Measurements from ENCODE around the gene CERK. TPM values are rescaled to one million over a fixed set of nuclear protein-coding genes. Genes with fewer than 3 reads are reported as not detected.
A peak's percentile ranks its signal among the peaks of the same experiment; 100 is the strongest.

CERK gene
- total RNA-seq, 1 donor from 2014 or later: 63.2 TPM

DNA sequence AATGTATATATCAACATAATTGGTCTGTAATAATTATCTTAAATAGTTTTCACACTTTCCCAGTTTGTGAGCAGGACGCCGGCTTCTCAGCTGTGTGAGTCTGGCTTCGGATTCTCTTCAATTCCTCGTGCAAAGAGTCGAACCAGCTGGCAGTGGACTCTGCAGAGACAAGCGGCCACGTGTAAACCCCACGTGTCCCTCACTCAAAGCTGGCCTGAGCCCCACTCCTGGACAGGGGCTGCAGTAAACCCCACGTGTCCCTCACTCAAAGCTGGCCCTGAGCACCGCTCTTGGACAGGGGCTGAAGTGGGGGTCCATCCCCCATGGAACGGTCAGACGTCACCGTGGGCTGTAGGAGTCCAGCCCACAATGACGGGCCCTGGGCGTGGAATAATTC lies 51.0 kb downstream of the CERK start:
- Mint-ChIP-seq H3K9me3 (no peaks in the 10 kb centered on the region), H3K27me3 (no peaks in the 10 kb centered on the region), H3K4me1 (peaks cover 13% of the 10 kb centered on the region), H3K36me3 (ENCODE audit: low read depth) (peaks cover 46% of the 10 kb centered on the region), H3K4me3 (no peak overlapping the region), H3K27ac (no peak overlapping the region)
- DNase-seq: no peak
- intact Hi-C loops (cut with micrococcal nuclease): no loop called here

DNA sequence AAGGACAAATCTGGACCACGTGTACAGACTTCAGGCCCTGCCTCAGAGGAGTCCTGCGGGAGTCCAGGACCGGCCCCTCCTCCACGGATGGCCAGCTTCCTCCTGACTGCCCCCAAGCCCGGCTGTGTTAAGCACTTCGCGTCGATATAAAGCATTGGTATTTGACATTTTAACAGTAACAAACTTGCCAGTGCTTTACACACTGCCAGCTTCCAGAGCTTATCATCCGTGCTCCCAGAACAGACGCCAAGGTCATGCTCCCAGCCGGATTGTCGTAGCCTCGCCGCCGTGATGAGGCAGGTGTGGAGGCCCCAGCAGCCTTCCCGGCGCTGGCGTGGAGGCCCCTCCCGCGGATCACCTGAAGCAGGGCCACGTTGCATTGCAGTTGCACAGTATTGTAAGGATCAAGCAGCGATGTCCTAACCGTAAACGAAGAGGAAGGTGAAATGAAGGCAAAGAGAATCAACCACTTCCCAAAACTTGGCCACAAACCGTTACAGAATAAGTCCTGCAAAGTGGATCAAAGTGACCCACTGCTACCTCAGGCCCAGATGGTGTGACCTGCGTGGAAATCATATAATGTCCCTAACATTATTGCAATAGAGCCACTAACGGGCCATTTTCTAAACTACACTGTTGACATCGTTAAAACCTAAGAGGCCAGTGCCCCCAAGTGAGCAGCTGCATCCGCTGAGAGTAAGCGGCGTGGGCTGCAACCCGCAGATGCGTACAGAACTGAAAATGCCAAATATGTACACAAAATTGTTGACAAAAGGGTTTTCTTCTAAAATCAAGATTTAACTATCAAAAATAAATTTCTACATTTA lies 51.6 kb downstream of the CERK start:
- Mint-ChIP-seq H3K27me3 (no peaks in the 10 kb centered on the region), H3K4me3 (no peak overlapping the region), H3K36me3 (ENCODE audit: low read depth) (peaks cover 41% of the 10 kb centered on the region), H3K27ac (peak overlapping the region; percentile 60), H3K9me3 (no peaks in the 10 kb centered on the region), H3K4me1 (peaks cover 13% of the 10 kb centered on the region)
- intact Hi-C loops (cut with micrococcal nuclease): no loop called here
- no peak for DNase-seq

DNA sequence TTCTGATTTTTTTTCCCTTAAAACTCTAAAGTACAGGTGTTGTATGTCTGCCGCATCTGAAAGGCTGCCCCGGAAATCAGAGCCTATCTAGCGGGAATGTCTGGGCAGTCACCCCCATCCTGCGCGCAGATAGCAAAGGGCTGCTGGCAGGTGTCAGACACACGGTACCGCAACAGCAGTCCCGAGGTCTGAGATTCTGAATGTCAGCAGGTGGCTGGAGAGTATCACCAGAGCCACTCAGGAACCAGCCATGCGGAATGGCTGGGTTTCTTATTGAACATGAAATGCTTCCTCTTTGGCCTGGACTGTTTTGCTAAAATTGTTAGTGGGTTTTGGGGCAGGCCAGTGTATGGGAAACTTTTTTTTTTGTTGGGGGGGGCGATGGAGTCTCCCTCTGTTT lies 53.3 kb downstream of the CERK start:
- Mint-ChIP-seq H3K9me3 (no peaks in the 10 kb centered on the region), H3K27ac (no peak overlapping the region), H3K27me3 (no peaks in the 10 kb centered on the region), H3K36me3 (ENCODE audit: low read depth) (peaks cover 32% of the 10 kb centered on the region), H3K4me1 (peaks cover 13% of the 10 kb centered on the region), H3K4me3 (no peak overlapping the region)
- DNase-seq: no peak
- intact Hi-C loops (cut with micrococcal nuclease): no loop called here

DNA sequence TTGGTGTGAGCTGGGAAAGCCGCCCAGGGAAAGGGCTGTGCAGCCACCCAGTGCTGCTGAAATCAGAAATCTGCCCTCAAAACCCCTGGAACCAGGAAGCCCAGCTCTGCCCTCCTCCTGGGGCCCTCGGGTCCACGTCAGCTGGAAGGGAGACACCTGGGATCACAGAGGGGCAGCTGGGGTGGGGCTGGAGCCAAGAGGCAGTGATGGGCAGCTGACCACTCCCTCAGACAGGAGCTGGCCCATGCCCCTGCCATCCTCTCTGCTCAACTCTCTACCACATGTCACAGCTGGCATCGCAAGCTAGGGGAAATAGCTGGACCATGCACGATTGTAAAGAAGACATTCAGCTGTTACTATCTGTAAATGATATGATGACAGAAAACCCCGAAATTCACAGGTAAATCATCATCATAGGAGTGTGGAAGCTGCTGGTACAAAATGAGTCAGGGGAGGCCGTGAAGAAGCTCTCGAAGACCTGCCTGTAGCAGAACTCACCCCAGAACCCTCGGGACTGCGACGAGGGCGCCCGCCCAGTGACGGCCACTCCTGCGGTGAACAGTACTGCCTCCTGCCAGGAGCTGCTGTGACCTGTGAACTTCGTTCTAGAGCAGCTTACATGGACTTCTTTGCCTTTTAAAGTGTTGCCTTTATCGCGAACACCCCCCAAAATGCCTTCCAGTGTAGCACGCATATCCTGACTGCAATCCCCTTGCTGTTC lies 55.9 kb downstream of the CERK start:
- Mint-ChIP-seq H3K4me1 (peaks cover 12% of the 10 kb centered on the region), H3K36me3 (ENCODE audit: low read depth) (peaks cover 24% of the 10 kb centered on the region), H3K9me3 (no peaks in the 10 kb centered on the region), H3K27me3 (no peaks in the 10 kb centered on the region), H3K4me3 (no peak overlapping the region), H3K27ac (no peak overlapping the region)
- intact Hi-C loops (cut with micrococcal nuclease): no loop called here
- DNase-seq: no peak

DNA sequence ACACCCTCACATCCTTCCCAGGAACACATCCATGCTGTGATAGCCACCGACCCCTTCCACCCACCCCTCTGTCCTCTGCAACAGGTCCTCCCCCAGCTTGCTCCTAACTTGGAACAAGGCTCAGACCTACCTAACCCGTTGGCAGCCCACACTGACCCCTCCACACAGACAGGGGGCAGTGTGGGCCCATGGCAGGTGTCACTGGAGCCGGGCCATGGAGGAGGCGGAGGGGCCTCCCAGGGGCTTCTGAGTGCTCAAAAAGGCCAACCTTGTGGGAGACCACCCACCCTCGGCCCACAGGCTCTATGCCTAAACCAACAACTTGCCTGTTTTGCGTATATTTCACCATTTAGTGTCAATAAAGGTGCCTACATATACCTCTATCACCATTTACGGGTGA lies 57.0 kb downstream of the CERK start:
- no peak overlapping the region for H3K4me3 Mint-ChIP-seq
- H3K4me1 Mint-ChIP-seq: peaks cover 8% of the 10 kb centered on the region
- DNase-seq: no peak
- H3K27me3 Mint-ChIP-seq: no peaks in the 10 kb centered on the region
- intact Hi-C loops (cut with micrococcal nuclease): no loop called here
- peaks cover 16% of the 10 kb centered on the region for H3K36me3 Mint-ChIP-seq (ENCODE audit: low read depth)
- no peak overlapping the region for H3K27ac Mint-ChIP-seq
- H3K9me3 Mint-ChIP-seq: no peaks in the 10 kb centered on the region

DNA sequence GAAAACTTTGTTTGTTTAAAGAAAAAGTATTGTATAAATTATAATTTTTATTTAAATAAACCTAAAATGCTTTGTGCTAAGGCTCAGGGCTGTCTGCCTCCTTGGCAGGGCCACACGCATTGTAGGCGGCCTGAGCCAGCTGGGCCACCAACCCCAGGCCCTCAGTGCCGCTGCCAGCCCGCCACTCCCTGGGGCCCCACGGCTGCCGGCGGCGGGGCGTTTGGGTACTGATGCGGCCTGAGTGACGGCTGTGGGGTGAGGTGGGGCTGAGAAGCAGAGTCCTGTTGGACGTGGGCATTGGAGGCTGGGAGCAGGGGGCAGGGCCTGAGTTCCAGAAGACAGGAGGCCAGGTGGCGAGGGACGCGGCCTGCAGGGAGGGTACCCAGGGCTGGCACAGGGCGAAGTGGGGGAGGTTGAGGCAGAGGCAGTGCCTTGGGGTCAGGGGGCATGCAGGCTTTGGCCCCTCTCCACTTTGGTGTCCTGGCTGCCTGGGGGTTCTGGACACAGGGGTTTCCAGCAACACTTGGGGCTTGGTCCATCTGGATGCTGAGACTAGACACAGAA lies 58.3 kb downstream of the CERK start:
- no peak for DNase-seq
- Mint-ChIP-seq H3K27ac (no peak overlapping the region), H3K36me3 (ENCODE audit: low read depth) (peaks cover 16% of the 10 kb centered on the region), H3K4me3 (no peak overlapping the region), H3K9me3 (no peaks in the 10 kb centered on the region), H3K4me1 (peaks cover 10% of the 10 kb centered on the region), H3K27me3 (no peaks in the 10 kb centered on the region)
- intact Hi-C loops (cut with micrococcal nuclease): no loop called here

DNA sequence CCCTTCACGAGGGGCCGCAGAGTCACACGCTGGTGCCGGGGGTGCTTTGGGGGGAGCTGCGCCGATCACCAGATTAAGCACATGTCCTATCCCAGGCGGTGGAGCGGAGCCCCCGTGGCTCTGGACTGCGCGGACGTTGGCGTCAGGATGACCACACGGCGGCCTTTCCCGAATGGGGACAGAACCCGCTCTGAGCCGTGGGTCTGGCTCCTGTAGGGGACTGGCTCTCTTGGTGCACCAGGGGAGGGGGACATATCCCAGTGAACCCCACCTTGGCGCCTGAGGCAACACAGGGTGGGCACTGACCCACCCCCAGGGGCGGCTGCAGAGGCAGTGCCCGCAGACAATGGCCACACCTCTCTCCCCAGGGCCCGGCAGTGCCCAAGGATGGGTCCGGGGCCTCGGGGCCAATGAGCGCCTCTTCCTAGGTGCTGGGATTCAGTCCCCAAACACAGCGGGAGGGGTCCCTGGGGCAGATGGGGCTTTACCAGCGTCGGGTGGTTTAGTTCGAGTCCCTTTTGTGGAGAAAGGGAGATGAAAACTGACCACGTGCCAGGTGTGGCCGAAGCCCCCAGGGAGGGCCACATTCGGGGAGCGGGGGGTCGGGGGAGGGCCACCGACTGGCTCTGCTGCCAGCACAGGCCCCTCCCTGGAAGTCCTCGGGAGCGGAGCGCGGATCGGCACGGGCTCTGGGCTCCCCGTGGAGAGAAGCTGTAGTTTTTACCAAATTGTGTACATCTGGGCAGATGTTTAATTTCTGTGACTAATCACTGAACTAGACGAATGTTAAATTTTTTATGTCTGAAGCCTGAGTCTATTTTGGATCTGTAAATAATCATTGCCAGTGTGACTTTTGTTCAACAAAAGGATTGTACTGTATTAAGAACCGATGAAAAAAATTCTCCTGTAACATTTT lies 59.0 kb downstream of the CERK start:
- peaks cover 18% of the 10 kb centered on the region for H3K36me3 Mint-ChIP-seq (ENCODE audit: low read depth)
- no peak overlapping the region for H3K27ac Mint-ChIP-seq
- peaks cover 15% of the 10 kb centered on the region for H3K4me1 Mint-ChIP-seq
- H3K4me3 Mint-ChIP-seq: no peak overlapping the region
- no peak for DNase-seq
- H3K27me3 Mint-ChIP-seq: no peaks in the 10 kb centered on the region
- intact Hi-C loops (cut with micrococcal nuclease): no loop called here
- H3K9me3 Mint-ChIP-seq: no peaks in the 10 kb centered on the region

DNA sequence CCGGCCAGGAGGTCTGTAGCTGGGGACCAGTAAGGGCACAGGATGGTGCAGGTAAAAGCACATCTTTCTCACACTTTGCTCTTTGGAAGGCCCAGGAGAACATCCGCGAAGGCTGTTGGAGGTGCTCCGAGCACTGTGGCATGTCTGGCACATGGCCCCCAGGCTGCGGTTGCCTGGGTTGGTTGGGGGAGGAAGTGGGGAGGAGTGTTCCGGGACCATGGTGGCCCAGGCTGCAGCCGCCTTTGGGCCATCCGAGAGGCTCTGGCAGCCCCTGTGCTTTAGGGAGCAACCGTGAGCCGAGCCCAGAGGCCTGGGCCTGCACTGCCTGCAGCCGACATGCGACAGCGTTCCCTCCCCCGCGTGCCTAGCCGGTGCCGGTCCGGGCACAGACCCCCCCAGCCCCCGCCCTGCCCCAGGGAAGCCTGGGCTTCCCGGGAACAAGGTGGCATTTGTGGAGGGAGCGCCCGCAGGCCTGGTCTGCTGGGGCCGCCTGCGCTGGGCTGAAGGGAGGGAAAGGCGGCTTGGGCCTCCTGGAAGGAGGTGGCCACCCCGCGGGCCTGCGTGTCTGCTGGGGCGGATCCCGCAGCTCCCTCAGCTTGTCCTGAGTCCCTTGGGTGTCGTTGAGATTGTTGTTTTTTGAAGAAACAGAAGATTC lies 59.9 kb downstream of the CERK start:
- Mint-ChIP-seq H3K27ac (peak overlapping the region; percentile 56), H3K36me3 (ENCODE audit: low read depth) (peaks cover 23% of the 10 kb centered on the region), H3K4me1 (peaks cover 24% of the 10 kb centered on the region), H3K27me3 (no peaks in the 10 kb centered on the region), H3K9me3 (no peaks in the 10 kb centered on the region), H3K4me3 (no peak overlapping the region)
- intact Hi-C loops (cut with micrococcal nuclease): no loop called here
- no peak for DNase-seq

DNA sequence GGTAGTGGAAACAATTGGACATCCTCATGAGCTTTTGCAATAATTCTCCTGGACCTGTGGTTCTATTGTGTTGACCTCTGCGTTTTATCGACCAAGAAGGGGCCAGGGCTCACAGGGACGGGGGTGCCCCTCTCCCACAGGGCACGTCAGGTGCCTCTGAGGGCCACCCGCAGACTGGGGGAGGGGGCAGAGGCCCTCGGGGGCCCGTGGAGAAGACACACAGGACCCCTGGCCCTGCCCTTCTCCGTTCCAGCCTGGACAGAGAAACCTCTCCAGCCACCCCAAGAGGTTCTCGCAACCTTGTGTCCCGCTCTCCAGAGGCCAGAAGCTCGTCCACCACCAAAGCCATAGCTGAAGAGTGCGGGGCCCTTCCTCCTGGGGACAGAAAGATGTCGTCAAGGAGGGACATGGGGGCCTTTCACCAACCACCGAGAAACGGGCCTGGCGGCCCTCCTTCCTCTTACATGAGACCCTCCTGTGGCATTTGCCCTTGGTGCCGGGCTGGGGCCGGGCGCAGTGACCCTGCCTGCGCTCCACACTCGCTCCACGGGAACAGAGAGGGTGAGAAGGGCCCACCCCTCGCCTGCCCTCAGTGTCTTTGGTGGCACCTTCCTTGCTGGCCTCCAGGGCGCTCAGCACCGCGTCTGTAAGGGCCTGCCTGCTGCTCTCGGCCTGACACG lies 60.6 kb downstream of the CERK start:
- intact Hi-C loops (cut with micrococcal nuclease): no loop called here
- Mint-ChIP-seq H3K9me3 (no peaks in the 10 kb centered on the region), H3K27me3 (no peaks in the 10 kb centered on the region), H3K4me3 (no peak overlapping the region), H3K27ac (peak overlapping the region; percentile 70), H3K36me3 (ENCODE audit: low read depth) (peaks cover 23% of the 10 kb centered on the region), H3K4me1 (peaks cover 27% of the 10 kb centered on the region)
- DNase-seq: no peak

DNA sequence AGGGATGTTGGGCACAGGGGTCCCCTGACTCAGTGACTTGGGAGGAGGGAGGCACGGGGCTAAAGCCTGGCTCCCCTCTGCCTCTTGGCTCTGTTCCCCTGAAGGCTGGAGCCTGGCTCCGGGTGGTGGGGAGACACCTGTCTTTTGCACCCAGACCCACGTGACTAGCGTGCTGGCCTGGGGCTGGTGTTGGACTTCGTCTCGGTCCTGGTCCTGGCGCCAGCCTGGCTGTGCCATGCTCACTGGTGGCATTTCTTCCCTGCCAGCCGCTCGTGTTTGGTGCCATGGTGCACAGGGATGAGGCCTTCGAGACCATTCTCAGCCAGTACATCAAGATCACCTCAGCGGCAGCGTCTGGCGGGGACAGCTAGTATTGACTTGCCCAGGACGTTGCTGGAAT lies 61.2 kb downstream of the CERK start:
- peak overlapping the region; percentile 70 for H3K27ac Mint-ChIP-seq
- H3K4me3 Mint-ChIP-seq: no peak overlapping the region
- intact Hi-C loops (cut with micrococcal nuclease): no loop called here
- H3K4me1 Mint-ChIP-seq: peaks cover 30% of the 10 kb centered on the region
- H3K9me3 Mint-ChIP-seq: no peaks in the 10 kb centered on the region
- H3K36me3 Mint-ChIP-seq (ENCODE audit: low read depth): peaks cover 23% of the 10 kb centered on the region
- no peak for DNase-seq
- H3K27me3 Mint-ChIP-seq: no peaks in the 10 kb centered on the region

DNA sequence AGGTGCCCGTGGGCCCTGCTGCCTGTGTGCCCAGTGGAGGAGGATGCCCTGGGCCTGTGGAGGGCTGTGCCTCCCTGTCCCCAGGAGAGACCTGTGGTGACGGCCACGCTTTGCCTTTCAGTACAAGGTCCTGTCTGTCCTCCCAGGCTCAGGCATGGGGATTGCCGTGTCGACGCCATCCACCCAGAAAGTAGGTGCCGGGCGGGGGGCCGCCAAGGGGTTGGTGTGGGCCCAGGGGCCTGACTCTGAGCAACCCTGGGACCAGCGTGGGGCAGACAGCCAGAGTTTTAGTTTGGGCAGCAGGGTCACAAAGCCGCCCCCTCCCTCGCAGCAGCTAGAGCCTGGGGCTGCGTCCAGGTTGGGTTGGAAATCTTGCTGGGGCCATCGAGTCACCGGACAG lies 61.6 kb downstream of the CERK start:
- intact Hi-C loops (cut with micrococcal nuclease): no loop called here
- Mint-ChIP-seq H3K4me3 (no peak overlapping the region), H3K4me1 (peaks cover 30% of the 10 kb centered on the region), H3K36me3 (ENCODE audit: low read depth) (peaks cover 23% of the 10 kb centered on the region), H3K27ac (peak overlapping the region; percentile 95), H3K9me3 (no peaks in the 10 kb centered on the region), H3K27me3 (no peaks in the 10 kb centered on the region)
- DNase-seq: no peak

DNA sequence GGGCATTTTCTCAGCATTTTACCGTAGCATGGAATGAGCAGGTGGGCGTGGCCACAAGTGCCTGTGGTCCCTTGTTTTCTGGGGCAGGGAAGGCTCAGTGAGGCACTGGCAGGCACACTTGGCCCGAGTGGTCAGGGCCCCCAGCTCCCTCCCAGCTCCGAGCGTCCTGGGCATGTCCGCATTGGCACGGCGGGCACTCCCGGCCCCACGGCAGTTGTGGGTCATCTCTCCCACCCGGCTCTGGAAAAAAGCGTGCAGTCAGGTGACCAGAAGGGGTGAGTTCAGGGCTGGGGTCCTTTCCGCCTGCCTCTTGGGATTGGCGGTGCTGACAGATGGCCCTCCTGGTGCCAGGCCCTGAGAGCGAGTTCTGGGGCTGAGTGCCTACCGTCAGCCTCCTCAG lies 62.1 kb downstream of the CERK start:
- no peak for DNase-seq
- H3K4me3 Mint-ChIP-seq: peak overlapping the region; percentile 91
- peaks cover 23% of the 10 kb centered on the region for H3K36me3 Mint-ChIP-seq (ENCODE audit: low read depth)
- intact Hi-C loops (cut with micrococcal nuclease): loop anchor here (2.0 kb wide), 3 partner anchors 15 to 99 kb away; partner anchors contain the start of gene CERK
- peaks cover 30% of the 10 kb centered on the region for H3K4me1 Mint-ChIP-seq
- H3K27me3 Mint-ChIP-seq: no peaks in the 10 kb centered on the region
- H3K27ac Mint-ChIP-seq: peak overlapping the region; percentile 95
- no peaks in the 10 kb centered on the region for H3K9me3 Mint-ChIP-seq

DNA sequence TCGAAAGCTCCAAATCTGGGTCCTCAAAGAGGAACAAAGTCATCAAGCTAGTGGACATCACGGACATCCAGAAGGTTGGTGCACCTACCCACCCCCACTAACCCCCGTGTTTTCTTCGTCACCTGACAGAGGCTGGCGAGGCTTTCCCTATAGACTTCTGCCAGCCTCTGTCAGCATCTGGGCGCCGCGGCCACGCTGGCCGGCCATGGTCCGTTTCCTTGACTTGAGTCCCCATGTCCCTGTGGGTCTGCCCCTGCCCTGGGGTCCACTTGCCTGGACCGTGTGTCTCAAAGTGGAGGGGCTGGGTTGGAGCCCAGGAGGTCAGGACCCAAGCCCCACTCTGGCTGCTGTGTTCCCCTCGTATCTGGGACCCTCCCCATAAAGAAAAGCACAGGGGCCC lies 62.6 kb downstream of the CERK start:
- DNase-seq: no peak
- H3K27ac Mint-ChIP-seq: peak overlapping the region; percentile 95
- H3K27me3 Mint-ChIP-seq: no peaks in the 10 kb centered on the region
- peaks cover 23% of the 10 kb centered on the region for H3K36me3 Mint-ChIP-seq (ENCODE audit: low read depth)
- intact Hi-C loops (cut with micrococcal nuclease): loop anchor here (2.0 kb wide), 3 partner anchors 15 to 99 kb away; partner anchors contain the start of gene CERK
- peak overlapping the region; percentile 91 for H3K4me3 Mint-ChIP-seq
- H3K4me1 Mint-ChIP-seq: peaks cover 30% of the 10 kb centered on the region
- no peaks in the 10 kb centered on the region for H3K9me3 Mint-ChIP-seq

Measured in activated CD4-positive, alpha-beta T cell treated with anti-CD3 and anti-CD28 coated beads, Interleukin-2, amount 10 ng/mL, durations not matched to agents 24 days and 14 days (primary cell).